AG08395 (cell line): ENCODE data around the gene NADSYN1.

Experiments used
- DNase-seq: peaks from one replicate; pipeline ENCODE4 v3.0.0; 2012; ENCODE audit warnings: mixed read lengths, low spot score

Gene NADSYN1

DNA sequence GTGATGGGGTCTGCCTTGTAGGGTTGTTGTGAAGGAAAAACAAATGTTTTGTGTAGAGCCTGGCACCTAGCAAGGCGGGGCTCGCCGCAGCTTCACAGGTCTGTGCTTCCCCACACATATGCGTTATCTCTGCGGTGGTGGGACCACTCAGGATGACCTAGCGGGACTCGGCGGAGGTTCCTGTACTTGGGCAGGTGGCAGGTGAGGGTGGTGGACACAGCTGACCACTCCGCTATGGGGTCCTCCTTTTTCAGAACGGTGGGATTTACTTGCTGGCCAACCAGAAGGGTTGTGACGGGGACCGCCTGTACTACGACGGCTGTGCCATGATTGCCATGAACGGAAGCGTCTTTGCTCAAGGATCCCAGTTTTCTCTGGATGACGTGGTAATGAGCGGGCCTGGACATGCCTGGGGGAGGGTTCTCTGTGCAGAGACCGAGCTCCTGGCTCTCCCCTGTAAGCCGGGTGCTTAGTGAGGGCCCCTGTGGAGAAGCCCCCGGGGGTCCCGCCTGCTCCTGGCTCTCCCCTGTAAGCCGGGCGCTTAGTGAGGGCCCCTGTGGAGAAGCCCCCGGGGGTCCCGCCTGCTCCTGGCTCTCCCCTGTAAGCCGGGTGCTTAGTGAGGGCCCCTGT is 21.3 kb downstream of the NADSYN1 start:
- DNase-seq: no peak

DNA sequence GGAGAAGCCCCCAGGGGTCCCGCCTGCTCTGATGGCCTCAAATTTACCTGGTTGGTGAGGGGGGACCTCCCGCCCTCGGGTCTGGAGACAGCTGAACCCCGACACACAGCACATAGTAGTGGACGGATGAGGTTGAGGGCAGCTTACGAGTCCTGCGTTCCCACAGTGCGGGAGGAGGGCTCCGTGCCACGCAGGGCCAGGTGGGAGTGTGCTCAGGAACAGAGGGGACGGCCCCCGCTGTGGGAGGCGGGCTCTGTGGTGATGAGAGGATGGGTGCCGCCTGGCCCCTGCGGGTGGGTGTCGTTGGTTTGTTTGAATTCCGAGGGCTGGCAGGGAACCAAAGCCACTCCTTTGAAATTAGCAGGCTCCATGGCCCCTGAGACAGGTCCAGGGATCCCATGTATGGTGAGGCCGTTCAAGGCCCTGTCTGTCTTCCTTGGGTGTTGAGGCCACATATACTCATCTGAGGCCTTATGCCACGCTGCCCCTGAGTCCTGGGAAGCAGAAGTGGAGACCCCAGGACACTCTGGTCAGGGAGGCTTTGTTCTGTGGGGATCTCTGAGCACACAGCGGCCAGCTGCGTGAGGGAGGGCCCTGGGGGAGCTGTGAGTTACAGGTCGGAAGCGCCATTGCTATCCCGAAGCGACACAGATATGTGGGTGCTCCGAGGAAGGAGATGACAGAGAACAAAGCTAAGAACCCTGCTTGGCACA is 21.9 kb downstream of the NADSYN1 start:
- DNase-seq: no peak

DNA sequence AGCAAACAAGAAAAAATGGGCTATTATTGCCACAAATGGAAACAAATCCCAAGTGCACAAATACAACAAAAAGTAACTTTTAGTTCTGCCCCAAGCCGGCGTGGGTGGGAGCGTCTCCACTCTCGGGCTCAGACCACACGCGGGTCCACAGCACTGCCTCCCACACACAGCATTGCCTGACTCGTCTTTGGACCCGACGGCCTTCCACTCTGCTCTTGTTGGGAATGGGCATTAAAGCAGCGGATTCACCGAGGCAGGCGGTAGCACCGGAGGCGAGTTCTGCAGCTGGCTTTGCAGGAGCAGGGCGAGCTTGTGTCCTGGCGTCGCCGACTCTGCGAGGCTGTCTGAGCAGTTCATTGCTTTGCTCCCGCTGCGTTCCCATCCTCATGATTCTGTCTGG is 23.0 kb downstream of the NADSYN1 start:
- no peak for DNase-seq

DNA sequence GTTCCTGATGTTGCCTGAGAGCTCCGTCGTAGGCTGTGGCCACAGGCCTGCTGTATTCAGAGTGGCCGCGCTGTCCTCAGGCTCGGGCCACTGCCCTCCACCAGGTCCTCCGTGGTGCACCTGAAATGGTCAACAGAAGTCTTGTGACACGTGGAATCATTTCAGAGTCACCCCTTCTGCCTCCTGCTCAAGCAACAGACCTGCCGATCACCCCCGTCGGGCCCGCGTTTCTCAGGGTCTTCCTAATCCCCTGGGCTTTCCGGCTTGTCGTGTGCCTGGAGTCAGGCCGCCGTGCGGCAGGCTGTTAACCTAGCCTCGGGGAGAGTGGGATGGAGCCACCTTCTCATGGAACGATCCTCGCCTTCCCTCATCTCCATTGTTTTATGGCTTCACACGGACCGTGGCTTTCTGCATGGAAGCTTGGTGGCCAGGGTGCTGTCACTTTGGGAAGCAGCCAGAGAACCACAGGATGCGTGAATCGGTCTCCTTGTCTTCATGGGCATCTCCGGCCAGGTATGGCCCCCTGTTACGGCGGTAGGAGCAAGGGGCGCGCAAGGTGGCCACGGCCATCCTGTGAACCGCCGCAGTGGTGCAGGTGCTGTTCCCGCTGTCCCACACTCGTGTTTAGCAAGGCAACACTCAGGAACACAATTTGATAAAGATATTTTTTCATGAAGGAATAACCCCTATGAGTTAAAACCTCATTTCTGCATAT is 24.1 kb downstream of the NADSYN1 start:
- no peak for DNase-seq

DNA sequence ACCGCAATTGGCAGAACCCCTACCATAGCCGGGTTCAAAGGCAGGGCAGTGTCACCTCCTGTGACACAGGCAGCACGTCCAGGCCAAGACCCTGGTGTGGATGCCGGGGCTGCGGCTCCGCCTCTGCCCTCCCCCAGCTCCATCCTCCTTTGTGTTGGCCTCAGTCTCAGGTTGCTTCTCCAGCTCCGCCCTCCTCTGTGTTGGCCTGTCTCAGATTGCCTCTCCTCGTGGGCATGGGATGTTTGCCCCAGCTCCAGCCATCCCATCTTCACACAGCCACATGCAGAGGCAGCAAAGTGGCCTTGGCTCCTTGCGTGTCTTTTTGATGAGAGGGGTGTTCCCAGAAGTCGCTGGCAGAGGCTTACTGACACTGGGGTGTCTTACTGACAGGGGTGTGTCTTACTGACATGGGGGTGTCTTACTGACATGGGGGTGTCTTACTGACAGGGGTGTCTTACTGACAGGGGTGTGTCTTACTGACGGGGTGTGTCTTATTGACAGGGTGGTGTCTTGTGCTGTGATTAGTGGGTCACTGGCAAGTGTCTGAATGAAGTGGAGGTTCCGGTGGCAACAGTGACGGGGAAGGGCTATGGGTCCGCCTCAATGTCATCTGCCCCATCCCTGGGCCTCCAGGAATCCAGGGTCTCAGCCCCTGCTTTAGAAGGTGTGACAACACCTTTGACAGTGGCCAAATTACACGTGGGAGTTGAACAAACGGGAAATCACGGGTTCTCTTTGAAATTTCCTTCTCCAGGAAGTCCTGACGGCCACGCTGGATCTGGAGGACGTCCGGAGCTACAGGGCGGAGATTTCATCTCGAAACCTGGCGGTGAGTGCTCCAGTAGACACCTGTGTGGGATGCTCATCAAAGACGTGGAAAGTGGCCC is 24.9 kb downstream of the NADSYN1 start:
- no peak for DNase-seq

DNA sequence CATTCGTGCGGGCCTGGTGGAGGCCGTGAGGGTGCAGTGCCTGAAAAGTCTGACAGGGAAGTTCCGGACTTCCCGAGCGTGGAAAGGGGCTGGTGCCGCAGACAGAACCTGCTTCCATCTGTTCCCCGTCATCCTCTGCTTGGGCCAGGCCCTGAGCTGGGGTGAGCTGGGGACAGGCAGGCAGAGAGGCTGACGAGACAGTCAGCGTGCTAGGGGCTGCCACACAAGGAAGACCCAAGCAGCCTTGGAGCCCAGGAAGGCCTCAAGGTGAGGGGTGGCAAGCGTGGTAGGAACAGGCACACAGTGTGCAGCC is 25.5 kb downstream of the NADSYN1 start:
- DNase-seq: no peak

DNA sequence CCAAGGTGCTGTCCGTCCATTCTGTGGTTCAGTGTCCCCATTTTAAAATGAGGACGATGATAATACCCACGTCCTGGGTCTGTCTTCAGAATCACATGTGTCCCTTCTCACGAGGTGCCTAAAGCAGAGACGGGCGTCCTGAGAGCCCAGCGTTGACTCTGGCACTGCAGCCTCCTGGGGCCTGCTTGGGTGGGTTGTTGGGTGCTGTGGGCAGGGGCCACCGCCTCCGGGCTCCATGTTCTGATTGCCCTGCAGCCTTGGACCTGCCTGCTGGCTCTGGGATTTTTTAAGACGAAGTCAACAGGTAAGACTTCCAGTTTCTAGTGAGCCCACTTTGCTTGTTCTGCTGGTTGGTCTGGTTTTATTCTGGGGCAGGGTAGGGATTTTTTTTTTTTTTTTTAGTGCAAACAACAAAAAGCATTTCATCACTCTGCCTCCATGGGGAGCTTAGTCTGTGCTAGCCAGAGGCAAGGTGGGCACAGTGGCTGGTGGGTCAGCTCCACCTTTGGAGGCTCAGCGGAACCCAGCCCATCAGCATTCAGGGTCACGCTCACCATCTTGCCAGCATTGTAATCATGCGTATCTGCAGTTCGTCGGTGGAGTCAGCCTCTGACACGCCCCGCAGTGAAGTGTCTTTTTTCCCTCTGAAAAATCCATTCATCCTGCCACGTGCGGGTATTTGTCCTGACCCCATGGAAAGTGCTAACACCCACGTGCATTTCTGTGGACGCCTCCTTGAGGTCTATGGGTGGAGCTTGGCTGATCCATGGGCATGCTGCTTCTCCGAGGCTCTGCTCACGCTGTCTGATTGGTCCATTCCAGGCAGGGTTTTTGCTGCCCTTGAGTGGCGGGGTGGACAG is 28.3 kb downstream of the NADSYN1 start:
- DNase-seq: no peak

DNA sequence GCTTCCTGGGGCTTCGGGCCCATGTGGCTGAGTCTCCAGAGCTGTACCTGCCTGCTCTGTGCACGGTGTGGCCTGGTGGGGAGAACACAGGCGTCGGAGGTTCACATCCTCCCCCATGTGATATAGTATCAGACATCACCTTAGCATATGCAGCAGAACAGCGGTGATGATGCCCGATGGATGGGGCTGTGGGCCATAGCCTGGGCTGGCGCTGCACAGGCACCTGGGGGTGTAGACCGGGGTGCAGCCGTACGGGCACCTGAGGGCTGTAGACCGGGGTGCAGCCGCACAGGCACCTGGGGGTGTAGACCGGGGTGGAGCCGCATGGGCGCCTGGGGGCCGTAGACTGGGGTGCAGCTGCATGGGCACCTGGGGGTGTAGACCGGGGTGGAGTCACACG is 29.2 kb downstream of the NADSYN1 start:
- DNase-seq: no peak

DNA sequence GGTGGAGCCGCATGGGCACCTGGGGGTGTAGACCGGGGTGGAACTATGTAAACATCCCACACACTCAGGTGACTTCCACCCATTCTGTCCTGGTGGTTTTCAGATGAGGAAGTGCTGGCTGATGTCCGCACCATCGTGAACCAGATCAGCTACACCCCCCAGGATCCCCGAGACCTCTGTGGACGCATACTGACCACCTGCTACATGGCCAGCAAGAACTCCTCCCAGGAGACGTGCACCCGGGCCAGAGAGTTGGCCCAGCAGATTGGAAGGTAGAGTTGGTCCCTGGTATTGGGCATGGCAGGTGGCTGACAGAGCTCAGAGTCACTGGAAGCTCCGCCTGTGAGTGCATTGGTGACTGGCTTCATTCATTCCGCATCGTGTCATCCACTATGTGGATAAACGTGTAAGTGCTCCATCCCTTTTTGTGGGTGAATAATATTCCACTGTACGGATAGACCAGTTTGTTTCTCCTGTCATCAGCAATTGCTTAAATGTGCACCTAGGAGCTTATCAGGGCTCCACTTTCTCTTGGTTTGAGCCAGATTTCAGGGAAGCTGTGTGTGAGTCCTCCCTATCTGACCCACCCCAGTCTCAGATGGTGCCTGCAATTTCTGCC is 29.9 kb downstream of the NADSYN1 start:
- DNase-seq: no peak

DNA sequence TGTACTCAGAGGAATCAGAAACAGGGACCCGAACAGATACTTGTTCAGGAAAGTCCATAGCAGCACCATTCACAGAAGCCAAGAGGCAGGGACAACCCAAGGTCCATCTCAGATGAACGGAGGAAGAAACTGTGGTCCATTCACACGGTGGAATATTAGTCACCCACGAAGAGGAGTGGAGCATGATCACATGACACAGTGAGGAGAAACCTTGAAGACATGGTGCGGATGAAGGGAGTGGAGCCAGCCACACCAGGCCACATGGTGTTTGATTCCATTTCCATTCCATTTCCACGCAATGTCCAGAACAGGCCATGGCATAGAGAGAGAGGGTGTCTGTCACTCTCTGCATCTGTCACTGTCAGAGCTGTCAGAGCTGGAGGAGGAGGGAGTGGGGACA is 30.7 kb downstream of the NADSYN1 start:
- DNase-seq: no peak

DNA sequence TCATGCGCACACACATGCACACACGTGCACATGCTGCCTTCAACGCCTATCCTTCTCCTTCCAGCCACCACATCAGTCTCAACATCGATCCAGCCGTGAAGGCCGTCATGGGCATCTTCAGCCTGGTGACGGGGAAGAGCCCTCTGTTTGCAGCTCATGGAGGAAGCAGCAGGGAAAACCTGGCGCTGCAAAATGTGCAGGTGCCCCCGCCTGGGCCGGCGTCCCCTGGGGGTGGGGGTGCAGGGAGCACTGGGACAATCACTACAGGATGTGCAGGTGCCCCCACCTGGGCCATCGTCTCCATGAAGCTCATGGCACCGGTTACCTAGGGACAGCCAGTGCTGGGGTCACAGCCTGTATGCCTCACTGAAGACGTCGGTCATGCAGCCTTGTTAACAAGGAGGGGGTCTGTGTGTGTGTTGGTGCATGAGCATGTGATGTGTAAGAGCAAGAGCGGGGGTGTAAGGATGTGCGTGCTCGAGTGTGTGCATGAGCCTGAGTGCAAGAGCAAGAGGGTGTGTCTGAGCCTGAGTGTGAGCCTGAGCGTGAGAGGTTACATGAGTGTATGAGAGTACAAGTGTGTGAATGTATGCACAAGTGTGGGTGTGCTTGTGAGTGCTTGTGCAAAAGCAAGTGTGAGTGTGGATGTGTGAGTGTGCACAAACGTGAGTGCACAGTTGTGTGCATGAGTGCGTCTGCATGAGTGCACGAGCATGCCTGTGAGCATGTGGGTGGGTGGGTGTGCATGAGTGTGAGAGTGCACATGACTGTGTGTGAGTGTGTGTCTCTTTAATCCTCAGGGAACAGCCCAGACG is 31.5 kb downstream of the NADSYN1 start:
- DNase-seq: no peak

DNA sequence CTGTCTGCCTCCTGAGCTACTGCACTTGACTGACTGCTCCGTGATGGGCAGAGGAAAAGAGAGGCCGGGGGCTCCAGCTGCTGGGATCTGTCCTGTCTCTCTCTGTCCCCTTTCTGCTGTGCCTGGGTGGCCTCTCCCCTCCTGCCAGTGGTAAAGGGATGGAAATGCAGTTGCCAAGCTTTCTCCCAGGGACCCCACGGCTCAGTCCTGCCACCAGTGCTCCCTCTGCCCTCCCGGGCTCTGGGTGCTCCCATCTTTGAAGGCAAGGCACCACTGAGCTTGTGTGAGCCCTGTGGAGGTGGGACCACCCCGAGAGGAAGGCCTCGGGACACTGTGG is 32.0 kb downstream of the NADSYN1 start:
- no peak for DNase-seq

DNA sequence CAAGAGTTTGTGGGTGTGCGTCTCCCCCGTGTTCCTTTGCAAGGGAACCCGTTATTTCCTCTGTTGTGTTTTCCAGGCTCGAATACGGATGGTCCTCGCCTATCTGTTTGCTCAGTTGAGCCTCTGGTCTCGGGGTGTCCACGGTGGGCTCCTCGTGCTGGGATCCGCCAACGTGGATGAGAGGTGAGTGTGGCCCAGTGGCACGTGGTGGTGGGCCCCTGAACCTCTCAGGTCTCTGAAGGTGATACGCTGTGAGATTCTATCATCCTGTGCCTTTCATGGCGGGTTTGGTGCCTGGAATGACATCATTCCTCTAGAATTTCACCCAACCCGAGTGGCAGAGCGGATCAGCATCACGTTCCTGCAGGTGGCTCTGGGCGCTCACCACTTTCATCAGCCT is 32.5 kb downstream of the NADSYN1 start:
- DNase-seq: no peak

DNA sequence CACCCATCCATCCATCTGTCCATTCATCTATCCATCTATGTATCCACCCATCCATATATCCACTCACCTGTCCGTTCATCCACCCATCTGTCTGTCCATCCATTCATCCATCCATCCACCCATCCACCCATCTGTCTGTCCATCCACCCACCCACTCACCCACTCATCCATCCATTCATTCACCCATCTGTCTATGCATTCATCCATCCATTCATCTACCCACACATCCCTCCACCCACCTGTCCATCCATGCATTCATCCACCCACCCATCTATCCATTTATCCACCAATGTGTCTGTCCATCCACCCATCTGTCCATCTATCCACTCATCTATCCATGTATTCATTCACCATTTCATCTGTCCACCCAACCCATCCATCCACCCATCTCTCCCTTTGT is 33.3 kb downstream of the NADSYN1 start:
- no peak for DNase-seq

DNA sequence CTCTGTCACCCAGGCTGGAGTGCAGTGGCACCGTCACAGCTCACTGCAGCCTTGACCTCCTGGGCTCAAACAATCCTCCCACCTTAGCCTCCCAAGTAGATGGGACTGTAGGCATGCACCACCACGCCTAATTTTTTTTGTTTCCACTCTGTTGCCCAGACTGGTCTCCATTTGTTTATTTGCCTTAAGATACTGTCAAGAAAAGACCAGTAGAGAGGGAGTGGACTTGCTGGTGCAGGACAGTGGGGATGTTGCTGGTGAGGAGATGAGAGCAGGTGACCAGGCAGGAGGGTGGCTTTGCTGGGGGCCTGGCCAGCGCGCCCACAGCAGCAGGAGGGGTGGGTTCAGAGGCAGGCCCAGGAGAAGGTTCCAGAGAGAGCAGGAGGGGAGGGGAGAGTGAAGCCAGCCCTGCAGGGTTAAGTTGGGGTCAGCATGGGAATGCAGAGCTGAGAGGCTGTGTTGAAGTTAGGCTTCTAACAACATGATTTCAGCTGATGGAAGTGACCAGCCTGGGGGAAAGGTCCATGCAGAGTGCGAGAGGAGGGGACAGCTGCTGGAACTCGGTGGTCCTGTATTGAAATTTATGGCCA is 35.8 kb downstream of the NADSYN1 start:
- no peak for DNase-seq

DNA sequence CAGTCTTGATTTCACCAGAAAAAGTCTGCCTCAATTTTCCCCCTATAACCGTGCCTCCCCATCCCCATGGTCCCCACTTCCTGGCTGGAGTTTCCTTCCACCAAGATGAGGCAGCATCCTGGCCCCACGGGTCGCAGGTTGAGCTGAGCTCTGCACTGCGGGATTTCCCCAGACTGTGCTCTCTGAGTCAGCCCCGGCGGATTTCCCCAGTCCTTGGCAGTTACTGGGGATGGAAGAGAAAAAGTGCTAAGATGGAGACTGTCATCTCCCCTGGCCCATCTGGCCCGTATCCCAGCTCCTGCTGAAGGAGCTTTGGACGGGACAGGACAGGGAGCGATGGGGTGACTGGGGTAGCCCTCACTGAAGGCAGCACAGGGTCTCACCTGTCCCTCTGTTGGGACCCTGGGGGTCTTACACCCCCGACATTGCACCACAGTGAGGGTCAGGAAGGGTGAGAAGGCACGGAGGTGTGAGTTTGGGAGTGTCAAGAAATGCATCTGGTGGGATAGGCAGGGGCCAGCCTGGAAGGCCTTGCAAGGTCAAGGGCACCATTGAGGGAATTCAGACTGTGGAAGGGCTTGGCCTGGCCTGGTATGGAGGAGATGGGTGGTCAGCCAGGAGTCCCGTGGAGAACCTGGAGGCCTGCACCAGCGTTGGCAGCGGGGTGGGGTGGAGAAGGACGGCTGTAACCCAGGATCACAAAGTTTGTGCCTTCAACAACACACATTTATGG is 36.5 kb downstream of the NADSYN1 start:
- DNase-seq: no peak

DNA sequence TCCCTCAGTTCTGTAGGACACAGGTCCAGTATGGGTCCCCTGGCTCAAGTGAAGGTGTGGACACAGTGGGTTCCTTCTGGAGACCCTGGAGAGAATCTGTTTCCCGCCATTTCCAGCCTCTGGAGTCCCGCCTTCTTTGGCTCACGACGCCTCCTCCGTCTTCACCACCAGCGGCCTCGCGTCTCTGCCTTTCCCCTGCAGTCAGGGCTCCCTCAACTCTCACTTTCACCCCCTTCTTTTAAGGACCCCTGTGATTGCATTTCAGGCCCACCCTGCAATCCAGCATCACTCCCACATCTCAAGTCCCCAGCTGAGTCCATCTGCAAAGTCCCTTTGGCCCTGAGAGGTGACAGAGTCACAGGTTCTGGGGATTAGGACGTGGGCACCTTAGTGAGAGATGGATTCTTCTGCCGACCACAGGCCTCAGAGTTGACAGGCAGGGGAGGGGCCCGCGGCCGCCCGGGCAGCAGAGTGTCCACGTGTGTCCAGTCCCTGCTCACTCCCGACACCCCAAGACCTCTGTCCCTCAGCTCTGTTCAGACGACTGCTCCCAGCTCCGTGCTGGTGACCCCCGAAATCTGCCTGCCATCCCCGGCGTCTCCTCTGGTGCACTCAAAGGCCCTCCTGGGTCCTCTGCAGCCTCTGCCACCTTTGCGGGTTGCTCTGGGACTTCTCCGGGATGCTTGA is 37.2 kb downstream of the NADSYN1 start:
- DNase-seq: no peak

DNA sequence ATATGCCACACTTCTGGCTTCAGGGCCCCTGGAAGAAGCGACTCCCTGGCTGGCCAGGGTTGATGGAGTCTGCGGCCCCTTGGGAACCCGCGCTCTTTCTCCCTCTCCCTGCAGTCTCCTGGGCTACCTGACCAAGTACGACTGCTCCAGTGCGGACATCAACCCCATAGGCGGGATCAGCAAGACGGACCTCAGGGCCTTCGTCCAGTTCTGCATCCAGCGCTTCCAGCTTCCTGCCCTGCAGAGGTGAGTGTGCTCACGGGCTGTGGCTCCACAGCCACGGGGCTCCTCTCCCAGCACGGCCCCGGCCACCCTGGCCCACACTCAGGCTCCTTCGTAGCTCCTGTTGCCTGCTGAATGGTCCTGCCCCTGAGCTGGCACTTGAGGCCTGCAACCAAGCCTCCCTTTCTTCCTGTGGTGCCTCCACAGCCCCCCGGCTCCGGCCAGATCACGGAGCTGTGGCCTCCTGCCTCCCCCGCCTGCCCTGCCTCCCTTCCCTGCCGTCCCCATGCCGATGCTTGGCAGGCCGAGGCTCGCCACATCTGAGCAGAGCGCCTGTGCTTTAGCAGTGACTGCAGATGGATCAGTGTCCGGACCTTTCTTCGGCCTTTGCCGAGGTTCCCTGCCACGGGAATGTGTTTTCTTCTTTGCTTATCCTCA is 37.9 kb downstream of the NADSYN1 start:
- no peak for DNase-seq
